Upper lobe of left lung (tissue), 4 donors: ENCODE data around the gene UBXN2A.

ENCODE experiments used
- EP300 ChIP-seq, 4 donors: sonication (generic); formaldehyde crosslinking; IDR thresholded peaks; one replicate each; pipeline ENCODE4 v1.5.1; 2017; ENCODE audit warnings: antibody characterized with exemption in 4 of 4, control low read depth in 2 of 4
- POLR2AphosphoS5 ChIP-seq, 2 donors: sonication (generic); formaldehyde crosslinking; IDR thresholded peaks; one replicate each; pipeline ENCODE4 v1.5.1; 2017; ENCODE audit warnings: antibody characterized with exemption in 2 of 2

DNA sequence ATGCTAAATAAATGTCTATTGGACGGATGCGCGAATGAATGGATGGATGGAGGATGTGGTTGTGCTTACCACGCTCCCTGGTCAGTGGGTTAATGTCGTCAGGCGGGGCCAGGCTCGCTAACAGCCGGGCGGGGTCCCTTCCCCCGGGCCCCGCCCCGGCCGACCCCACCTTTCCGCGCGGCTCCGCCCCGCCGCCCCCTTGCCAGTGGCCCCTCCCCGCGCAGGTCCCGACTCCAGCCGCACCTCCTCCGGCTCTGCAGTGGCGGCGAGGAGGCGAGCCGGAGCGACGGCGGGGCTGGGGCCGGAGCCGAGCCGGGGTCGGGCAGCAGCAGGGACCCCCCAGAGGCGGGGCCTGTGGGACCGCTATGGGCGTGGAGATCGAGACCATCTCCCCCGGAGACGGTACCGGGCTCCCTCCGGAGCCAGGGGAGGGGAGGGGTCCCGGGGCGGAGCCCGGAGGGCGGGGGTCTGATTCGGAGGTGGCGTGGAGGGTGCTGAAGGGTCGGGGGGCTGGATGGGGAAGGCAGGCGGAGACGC lies 109.3 kb downstream of the UBXN2A start, which contains the start of gene FKBP1B:
- TF ChIP-seq POLR2AphosphoS5 (IDR thresholded peaks at IDR 0.05) (peak in 1 of 2 donors; percentile 71), EP300 (IDR thresholded peaks at IDR 0.05) (no peak)
